ENCODE measurements around the gene CDC14A. TPM values are rescaled to one million over a fixed set of nuclear protein-coding genes. Genes with fewer than 3 reads are reported as not detected.

Gene CDC14A
- total and polyA plus RNA-seq, 2 of the 8 experiments (the other 6 are each of a cell fraction or from before 2014, with no cell fraction given): 3.2 to 8.9 TPM

DNA sequence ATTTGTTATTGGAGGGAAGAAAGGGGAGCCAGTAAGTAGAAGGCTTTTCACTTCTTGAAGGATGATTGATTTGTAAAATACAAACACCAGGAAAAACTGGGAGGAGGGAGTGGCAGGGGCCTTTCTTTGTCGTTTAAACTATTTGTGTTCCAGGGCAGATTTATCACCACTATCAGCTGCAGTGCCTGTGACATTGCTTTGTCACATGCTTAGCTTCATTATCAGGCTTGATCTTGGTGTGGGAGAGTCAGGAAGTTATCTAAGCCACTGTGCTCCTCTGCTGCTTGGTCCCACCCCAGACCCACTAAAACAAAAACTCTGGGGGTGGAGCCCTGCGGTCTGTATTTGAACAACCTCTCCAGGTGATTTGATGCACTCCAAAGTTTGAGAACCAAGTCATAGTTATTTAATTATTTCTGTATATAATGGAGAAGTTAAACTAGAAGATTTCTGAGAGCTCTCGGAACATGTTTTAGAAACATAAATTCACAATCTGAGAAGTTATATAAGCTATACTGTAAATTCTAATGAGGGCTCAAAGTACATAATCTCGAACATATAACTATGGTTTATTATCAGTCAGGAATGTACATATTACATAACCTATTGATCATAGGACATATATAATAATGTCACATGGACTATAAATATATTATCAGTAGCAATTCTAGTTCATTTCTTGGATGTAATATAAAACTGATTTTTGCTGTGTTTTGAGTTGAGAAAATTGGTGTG is 87.9 kb downstream of the CDC14A start:
- no peak overlapping the region for H3K27ac ChIP-seq (ENCODE audit: low read depth, low read length)
- no peak overlapping the region for H3K18ac ChIP-seq (ENCODE audit: extremely low read depth, low read length)
- H4K91ac ChIP-seq (replicated peaks; ENCODE audit: insufficient read length, low read length): no peak overlapping the region
- ChIA-PET CTCF (ENCODE audit: partially characterized antibody) (interaction anchor here (0.7 to 2.8 kb wide), 5 partner anchors 15 to 476 kb away, joined by 3 to 11 read pairs (median 4); no protein-coding TSS in a partner anchor), POLR2A (ENCODE audit: partially characterized antibody) (interaction anchor here (0.9 to 1.0 kb wide), 2 partner anchors 9 to 170 kb away, joined by 3 read pairs; no protein-coding TSS in a partner anchor)
- TF ChIP-seq JUND (IDR thresholded peaks at IDR 0.05; ENCODE audit: low read length): no peak
- TF ChIP-seq KDM1A (IDR thresholded peaks at IDR 0.05; ENCODE audit: borderline replicate concordance, low read length): no peak
- TF ChIP-seq, protein P1, sequence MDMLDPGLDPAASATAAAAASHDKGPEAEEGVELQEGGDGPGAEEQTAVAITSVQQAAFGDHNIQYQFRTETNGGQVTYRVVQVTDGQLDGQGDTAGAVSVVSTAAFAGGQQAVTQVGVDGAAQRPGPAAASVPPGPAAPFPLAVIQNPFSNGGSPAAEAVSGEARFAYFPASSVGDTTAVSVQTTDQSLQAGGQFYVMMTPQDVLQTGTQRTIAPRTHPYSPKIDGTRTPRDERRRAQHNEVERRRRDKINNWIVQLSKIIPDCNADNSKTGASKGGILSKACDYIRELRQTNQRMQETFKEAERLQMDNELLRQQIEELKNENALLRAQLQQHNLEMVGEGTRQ (IDR thresholded peaks at IDR 0.05; ENCODE audit: low read length): no peak
- TF ChIP-seq SRF (IDR thresholded peaks at IDR 0.05; ENCODE audit: low read depth, low read length): no peak
- TF ChIP-seq RXRA (IDR thresholded peaks at IDR 0.05; ENCODE audit: insufficient read depth, low read depth, low read length): no peak
- H2BK20ac ChIP-seq (ENCODE audit: low read length): no peak overlapping the region
- no peaks in the 10 kb centered on the region for H4K20me1 ChIP-seq (replicated peaks in 1 of 2; ENCODE audit: control insufficient read depth in 1 of 2, insufficient read depth in 2 of 2, low read length in 2 of 2)
- H4K5ac ChIP-seq (ENCODE audit: insufficient read length, low read depth, low read length): no peak overlapping the region
- no peaks in the 10 kb centered on the region for H3K23me2 ChIP-seq (ENCODE audit: low read depth, low read length)
- no peaks in the 10 kb centered on the region for H3K27me3 ChIP-seq (replicated peaks in 1 of 4; ENCODE audit: control insufficient read depth in 3 of 4, extremely low read depth in 1 of 4, insufficient read depth in 3 of 4, low read length in 3 of 4)
- 70% methylated on average over 4 of the region's 4 CpGs; no CpG with 5 or more reads in 1 of the 2 experiments for WGBS, 2 experiments (ENCODE audit: extremely low coverage in 1 of 2, insufficient coverage in 1 of 2, insufficient read length in 1 of 2, insufficient replicate concordance in 2 of 2, low coverage in 1 of 2, low lambda C conversion rate in 2 of 2, missing lambda C conversion rate in 1 of 2)
- no peak overlapping the region for H2BK12ac ChIP-seq (ENCODE audit: low read depth, low read length)
- H3K23ac ChIP-seq (ENCODE audit: insufficient read length): no peak overlapping the region
- no peak overlapping the region for H2BK15ac ChIP-seq (ENCODE audit: low read length)
- H3K79me1 ChIP-seq (ENCODE audit: low read depth, low read length): no peaks in the 10 kb centered on the region
- H3K56ac ChIP-seq (replicated peaks; ENCODE audit: insufficient read length, low read depth, low read length): no peak overlapping the region
- no peaks in the 10 kb centered on the region; a peak in 1 of 8 replicates for H3K36me3 ChIP-seq (ENCODE audit: control insufficient read depth in 2 of 4, insufficient read depth in 4 of 4, low read length in 3 of 4)
- no peak overlapping the region for H4K8ac ChIP-seq (ENCODE audit: extremely low read depth, insufficient read depth, low read length)
- H3K4me3 ChIP-seq (ENCODE audit: extremely low read depth in 1 of 4, insufficient read depth in 2 of 4, low read depth in 3 of 4, low read length in 4 of 4): no peak overlapping the region
- FAIRE-seq: no peak
- H3K14ac ChIP-seq (ENCODE audit: insufficient read length): no peak overlapping the region
- H3K9ac ChIP-seq (replicated peaks in 1 of 4; ENCODE audit: extremely low read depth in 1 of 4, low read depth in 3 of 4, low read length in 3 of 4): no peak overlapping the region
- peaks cover 0 to 7% (median 2%) of the 10 kb centered on the region in 4 experiments; a peak in 4 of 7 replicates for H3K4me1 ChIP-seq (replicated peaks in 1 of 4; ENCODE audit: control insufficient read depth in 3 of 4, insufficient read depth in 4 of 4, low read length in 3 of 4)
- H3K9me3 ChIP-seq (ENCODE audit: insufficient read depth in 2 of 2, low read depth in 1 of 2, low read length in 1 of 2): no peaks in the 10 kb centered on the region
- no peak overlapping the region for H3K4me2 ChIP-seq (ENCODE audit: insufficient read depth in 1 of 2, low read depth in 2 of 2, low read length in 2 of 2)
- DNase-seq (ENCODE audit: low read depth in 1 of 2, low spot score in 2 of 2): no peak
- H3K79me2 ChIP-seq (ENCODE audit: control insufficient read depth in 1 of 2, insufficient read depth in 2 of 2, low read length in 2 of 2): no peaks in the 10 kb centered on the region; a peak in 1 of 4 replicates
- no peak overlapping the region for H2AFZ ChIP-seq (ENCODE audit: low read length)
- no peak overlapping the region for H2BK120ac ChIP-seq (replicated peaks; ENCODE audit: low read depth, low read length)
- no peak overlapping the region for H2AK5ac ChIP-seq (ENCODE audit: low read depth, low read length)
- H2BK5ac ChIP-seq (ENCODE audit: low read depth, low read length): no peak overlapping the region
- H3K4ac ChIP-seq (replicated peaks; ENCODE audit: insufficient read length, low read depth, low read length): no peak overlapping the region

Measured in H1 (cell line).